Measurements from ENCODE around the gene COX5A.

COX5A gene

GRCh38 chr15:74937590-74938371 lies at the start of gene COX5A:
Gene COX5A (minus strand): TSS chr15:74938073. CDS start chr15:74938014, 59 bp downstream.
- DNase-seq (ENCODE audit: low spot score) (peak; percentile 87), FAIRE-seq (no peak)

GRCh38 chr15:74983725-74984231 lies 45.9 kb upstream of the COX5A start:
- FAIRE-seq (no peak), DNase-seq (ENCODE audit: low spot score) (no peak)

GRCh38 chr15:74982183-74982582 lies 44.3 kb upstream of the COX5A start:
- DNase-seq (ENCODE audit: low spot score): no peak
- no peak for FAIRE-seq

- DNase-seq (ENCODE audit: low spot score) (peak; percentile 5), FAIRE-seq (no peak)
Observed at GRCh38 chr15:74978503-74978902, 40.6 kb upstream of the COX5A start.

GRCh38 chr15:74978077-74978476 lies 40.2 kb upstream of the COX5A start:
- FAIRE-seq: no peak

GRCh38 chr15:74977599-74977998 lies 39.7 kb upstream of the COX5A start:
- FAIRE-seq (no peak), DNase-seq (ENCODE audit: low spot score) (no peak)

More at GRCh38 chr15:74978077-74978476, 40.2 kb upstream of the COX5A start:
- no peak for DNase-seq (ENCODE audit: low spot score)

- no peak for FAIRE-seq
Observed at GRCh38 chr15:74976159-74976558, 38.3 kb upstream of the COX5A start.

GRCh38 chr15:74967670-74968069 lies 29.8 kb upstream of the COX5A start:
- no peak for DNase-seq (ENCODE audit: low spot score)
- no peak for FAIRE-seq

More at GRCh38 chr15:74976159-74976558, 38.3 kb upstream of the COX5A start:
- no peak for DNase-seq (ENCODE audit: low spot score)

- no peak for FAIRE-seq
- DNase-seq (ENCODE audit: low spot score): peak; percentile 64
Observed at GRCh38 chr15:74964794-74965193, 26.9 kb upstream of the COX5A start.

- FAIRE-seq (no peak), DNase-seq (ENCODE audit: low spot score) (no peak)
Observed at GRCh38 chr15:74963213-74963612, 25.3 kb upstream of the COX5A start.

- no peak for FAIRE-seq
Observed at GRCh38 chr15:74962671-74963070, 24.8 kb upstream of the COX5A start.

GRCh38 chr15:74962219-74962618 lies 24.3 kb upstream of the COX5A start:
- FAIRE-seq (no peak), DNase-seq (ENCODE audit: low spot score) (no peak)

More at GRCh38 chr15:74962671-74963070, 24.8 kb upstream of the COX5A start:
- no peak for DNase-seq (ENCODE audit: low spot score)

- FAIRE-seq: no peak
- no peak for DNase-seq (ENCODE audit: low spot score)
Observed at GRCh38 chr15:74961616-74962015, 23.7 kb upstream of the COX5A start.

GRCh38 chr15:74960995-74961588 lies 23.2 kb upstream of the COX5A start:
- no peak for FAIRE-seq
- no peak for DNase-seq (ENCODE audit: low spot score)

GRCh38 chr15:74960286-74960685 lies 22.4 kb upstream of the COX5A start:
- DNase-seq (ENCODE audit: low spot score) (no peak), FAIRE-seq (no peak)

- FAIRE-seq (no peak), DNase-seq (ENCODE audit: low spot score) (no peak)
Observed at GRCh38 chr15:74959586-74959939, 21.7 kb upstream of the COX5A start.

GRCh38 chr15:74958908-74959585 lies 21.2 kb upstream of the COX5A start:
- FAIRE-seq: no peak
- DNase-seq (ENCODE audit: low spot score): no peak

GRCh38 chr15:74958320-74958907 lies 20.5 kb upstream of the COX5A start:
- DNase-seq (ENCODE audit: low spot score): peak; percentile 44
- no peak for FAIRE-seq

- no peak for DNase-seq (ENCODE audit: low spot score)
- no peak for FAIRE-seq
Observed at GRCh38 chr15:74957476-74958035, 19.7 kb upstream of the COX5A start.

- FAIRE-seq: no peak
- peak; percentile 56 for DNase-seq (ENCODE audit: low spot score)
Observed at GRCh38 chr15:74956648-74957475, 19.0 kb upstream of the COX5A start, which contains the start of gene RPP25. Gene RPP25 (minus strand): TSS chr15:74956772. CDS start chr15:74956583, 189 bp downstream.
